Renal cortical epithelial cell (primary cell): Measurements from ENCODE around the gene CNTFR. TPM values are rescaled to one million over a fixed set of nuclear protein-coding genes. Genes with fewer than 3 reads are reported as not detected.

Experiments used
- DNase-seq: peaks from one replicate; pipeline ENCODE4 v3.0.0-alpha.2; 2011; ENCODE audit warnings: low read depth
- total RNA-seq: library from RNA; depleted of rRNA; stranded (reverse); fragments of >200 nt; gene quantifications from 2 replicates; pipeline ENCODE4 v1.2.3, GENCODE V29; 2014

The CNTFR gene
- total RNA-seq, 1 donor from 2014 or later, result not detected

DNA sequence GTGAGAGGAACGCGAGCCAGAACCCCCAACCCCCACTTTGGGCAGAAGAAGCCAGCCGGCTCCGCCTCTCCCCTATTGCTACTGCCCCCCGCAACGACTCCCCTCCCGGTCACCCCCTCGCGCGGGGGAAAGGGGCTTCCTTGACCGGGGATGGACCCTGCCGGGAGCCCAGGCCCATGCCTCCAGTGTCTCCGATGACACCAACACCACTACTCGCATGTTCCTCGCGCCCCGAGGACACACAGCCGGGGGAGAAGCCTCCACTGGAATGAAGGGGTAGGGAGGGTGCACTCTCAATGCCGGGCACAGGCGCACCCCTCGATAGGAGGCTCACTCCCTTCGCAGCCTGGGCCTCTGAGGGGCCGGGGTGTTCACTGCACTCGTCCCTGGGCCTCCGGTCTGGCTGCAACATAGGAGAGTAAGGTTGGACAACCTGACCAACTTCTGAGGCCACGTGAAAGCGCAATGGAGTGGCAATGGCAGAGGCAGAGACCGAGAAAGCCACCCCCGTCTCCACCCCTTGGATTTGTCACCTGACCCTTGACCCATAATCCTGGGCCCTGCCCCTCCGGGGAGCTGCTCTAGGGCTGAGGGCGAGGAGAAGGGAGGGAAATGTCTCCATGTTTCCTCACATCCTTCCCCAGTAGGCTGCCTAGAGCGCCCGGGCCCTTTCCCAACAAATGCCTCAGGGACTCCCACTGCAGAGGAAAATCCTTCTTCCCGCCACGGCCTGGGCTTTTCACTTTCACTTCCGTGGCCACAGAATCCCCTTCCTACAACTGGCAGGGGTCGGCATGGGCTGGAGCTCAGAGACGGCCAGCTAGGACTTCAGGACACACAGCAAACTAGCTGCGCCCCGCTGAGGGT lies 1.1 kb upstream of the CNTFR start:
- no peak for DNase-seq

GRCh38 chr9:34588671-34589635 lies 571 bp downstream of the CNTFR start:
- DNase-seq, result no peak

GRCh38 chr9:34587271-34587670 lies 2.3 kb downstream of the CNTFR start:
- DNase-seq, result no peak

DNA sequence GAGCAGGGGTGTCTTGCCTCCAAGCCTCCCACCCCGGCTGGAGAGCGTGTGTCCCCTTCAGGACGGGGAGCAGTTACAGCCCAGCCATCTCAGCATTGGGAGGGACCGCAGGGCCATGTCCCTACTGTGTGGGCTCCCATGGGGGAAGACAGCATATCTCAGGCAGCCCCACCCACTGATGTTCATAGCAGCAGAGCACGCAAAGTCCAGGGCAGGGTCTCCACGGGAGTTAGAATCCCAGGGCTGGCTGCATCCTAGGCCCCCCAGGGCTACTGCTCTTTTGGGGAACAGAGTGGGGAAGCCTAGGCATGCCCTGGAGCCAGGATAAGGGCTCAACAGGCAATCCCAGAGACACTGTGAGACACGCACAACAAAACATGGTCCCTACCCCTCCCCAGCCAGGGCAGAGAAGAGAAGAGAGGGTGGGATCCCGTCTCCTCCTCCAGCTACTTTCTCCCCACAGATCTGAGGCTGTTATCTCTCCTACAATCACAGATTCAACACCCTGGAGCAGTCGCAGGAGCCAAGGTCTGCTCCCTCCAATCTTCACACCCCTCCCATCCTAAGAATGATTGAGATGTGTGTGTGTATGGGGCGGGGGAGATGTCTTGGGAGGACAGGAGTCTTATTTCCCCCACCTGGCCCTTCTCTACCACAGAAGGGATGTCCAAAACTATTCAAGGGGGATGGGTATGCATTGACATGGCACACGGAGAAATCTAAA lies 3.4 kb downstream of the CNTFR start:
- DNase-seq, result no peak

DNA sequence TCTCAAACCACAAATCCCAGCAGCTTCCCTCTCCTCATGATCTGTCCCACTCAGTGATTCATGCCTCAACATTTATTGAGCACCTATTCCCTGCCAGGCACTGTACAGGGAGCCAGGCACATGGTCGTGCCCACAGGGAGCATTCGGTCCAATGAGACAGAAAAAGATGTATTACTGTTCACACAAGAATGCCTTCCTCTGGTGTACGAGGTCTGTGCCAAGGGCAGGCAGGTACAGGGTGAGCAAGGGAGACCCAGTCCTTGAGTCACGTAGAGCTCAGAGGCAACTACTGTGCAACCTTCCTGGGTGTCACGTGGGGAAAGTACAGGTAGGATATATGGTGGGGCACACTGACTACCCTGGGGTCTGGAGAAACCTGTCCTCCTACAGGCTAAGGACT lies 4.6 kb downstream of the CNTFR start:
- DNase-seq, result no peak

GRCh38 chr9:34582787-34583186 lies 6.7 kb downstream of the CNTFR start:
- DNase-seq, result no peak

DNA sequence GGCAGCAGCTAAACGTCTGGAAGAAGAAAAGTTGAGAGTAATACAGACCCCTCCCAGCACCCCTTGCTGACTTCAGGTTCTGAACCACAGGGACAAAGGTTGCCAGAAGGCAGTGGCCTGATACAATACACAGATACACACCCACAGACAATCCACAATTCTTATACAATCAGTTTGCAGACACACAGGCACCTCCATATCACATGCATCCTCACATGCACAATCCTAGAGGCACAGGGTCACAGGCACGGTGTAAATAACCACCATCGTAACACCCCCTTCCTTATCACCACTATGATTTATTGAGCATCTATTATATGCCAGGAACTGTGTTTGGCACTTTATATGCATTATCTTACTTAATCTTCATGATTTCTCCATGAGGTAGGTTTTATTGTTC lies 8.2 kb downstream of the CNTFR start:
- no peak for DNase-seq

DNA sequence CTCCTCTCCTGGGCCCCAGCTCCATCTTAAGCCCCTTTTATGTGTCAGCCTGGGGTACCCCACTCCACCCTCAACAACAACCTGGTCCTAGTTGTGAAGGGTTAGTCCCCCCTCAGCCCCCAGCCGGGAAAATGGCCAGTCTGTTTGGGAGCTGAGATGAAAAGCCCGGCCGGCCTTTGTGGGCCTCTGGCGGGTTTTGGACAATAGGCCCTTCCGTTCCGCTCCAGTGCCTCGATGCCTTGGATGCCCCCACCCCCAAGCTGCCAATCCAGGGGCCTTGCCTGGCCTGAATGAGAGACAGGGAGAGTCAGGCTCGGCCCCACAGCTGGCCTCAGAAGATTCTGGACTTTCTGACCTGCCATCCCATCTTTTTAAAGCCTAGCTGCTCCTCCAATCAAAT lies 9.2 kb downstream of the CNTFR start:
- DNase-seq, result no peak

DNA sequence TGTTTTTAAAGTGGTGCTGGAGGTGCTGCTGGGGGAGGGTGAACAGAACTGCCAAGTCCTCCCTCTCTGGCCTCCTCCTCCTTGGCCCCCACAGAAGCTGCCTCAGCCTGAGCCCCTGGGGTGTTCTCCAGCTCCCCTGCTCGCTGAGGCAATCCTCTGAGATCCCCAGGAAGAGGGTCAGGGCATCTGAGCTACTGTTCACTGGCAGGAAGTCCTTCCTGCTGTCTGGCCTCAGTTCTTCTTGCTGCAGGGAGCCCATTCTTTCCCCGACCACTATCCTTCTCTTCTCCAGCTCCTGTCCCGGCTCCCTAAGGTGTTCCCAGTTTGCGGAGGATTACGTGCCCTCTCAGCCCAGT lies 9.7 kb downstream of the CNTFR start:
- DNase-seq, result no peak

- no peak for DNase-seq
Measured at GRCh38 chr9:34579104-34579807, 10.3 kb downstream of the CNTFR start.

DNA sequence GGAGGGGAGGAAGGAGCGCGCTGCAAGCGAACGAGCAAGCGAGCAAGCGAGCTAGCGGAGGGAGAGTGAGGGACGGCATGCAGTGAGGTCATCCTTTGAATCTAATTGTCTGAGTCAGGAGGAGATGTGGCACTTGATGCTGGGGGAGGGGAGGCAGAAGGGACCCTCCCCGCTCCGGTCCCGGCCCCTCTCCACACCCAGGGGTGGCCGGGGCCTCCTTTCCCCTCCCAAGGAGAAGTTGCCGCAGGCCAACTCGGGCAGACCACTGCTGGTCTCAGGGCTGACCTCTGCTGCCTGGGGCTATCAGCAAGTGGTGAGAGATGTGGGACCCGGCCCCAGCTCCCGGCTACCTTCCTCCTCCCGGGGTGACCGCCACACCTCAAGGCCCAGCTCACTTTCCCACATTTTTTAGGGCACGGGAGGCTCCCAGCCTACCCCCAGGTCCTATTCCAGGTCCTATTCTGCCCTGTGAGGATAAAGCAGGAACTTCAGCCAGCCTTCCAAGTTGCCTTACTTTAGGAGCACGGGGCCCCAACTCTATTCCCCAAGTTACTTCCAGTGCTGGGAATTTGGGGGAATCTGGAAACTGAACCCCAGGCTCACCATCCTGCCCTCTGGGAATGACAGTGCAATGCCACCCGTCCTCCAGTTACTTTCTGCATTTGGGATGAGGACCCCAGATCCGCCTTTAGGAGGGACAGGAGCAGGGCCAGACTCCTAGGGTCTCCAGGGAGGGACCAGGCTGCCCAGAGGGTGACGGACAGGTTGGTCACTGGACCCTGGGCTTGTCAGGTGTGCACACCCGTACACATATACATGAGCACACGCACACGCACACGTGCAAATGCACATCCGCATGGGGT lies 11.1 kb downstream of the CNTFR start:
- peak; percentile 15 for DNase-seq

GRCh38 chr9:34577400-34578240 lies 11.9 kb downstream of the CNTFR start:
- no peak for DNase-seq

- DNase-seq, result no peak
Measured at GRCh38 chr9:34576597-34577399, 12.7 kb downstream of the CNTFR start.

- no peak for DNase-seq
Measured at GRCh38 chr9:34575862-34576596, 13.5 kb downstream of the CNTFR start.

DNA sequence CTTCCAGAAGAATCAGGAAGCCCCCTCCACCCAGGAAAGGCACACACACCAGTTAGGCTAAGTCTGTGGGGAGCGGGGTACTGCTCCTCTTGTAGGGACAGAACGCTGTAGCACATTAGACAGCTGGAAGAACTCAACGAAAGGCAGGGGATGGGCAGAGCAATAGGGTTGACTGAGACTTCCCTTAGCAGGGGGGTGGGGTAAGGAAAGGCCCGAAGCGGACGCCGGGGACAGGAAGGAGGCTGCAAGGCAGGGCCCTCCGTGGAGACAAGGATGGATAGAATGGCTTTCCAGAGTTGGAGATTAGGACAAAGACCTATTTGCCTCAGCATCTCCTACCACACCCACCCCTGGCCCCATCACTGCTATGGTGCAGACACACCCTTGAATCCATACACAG lies 14.3 kb downstream of the CNTFR start:
- DNase-seq, result no peak

GRCh38 chr9:34574571-34574970 lies 15.0 kb downstream of the CNTFR start:
- no peak for DNase-seq

- no peak for DNase-seq
Measured at GRCh38 chr9:34573599-34574325, 15.8 kb downstream of the CNTFR start.
